ENCODE data around the gene ARHGAP36.

- TF ChIP-seq, protein P1, sequence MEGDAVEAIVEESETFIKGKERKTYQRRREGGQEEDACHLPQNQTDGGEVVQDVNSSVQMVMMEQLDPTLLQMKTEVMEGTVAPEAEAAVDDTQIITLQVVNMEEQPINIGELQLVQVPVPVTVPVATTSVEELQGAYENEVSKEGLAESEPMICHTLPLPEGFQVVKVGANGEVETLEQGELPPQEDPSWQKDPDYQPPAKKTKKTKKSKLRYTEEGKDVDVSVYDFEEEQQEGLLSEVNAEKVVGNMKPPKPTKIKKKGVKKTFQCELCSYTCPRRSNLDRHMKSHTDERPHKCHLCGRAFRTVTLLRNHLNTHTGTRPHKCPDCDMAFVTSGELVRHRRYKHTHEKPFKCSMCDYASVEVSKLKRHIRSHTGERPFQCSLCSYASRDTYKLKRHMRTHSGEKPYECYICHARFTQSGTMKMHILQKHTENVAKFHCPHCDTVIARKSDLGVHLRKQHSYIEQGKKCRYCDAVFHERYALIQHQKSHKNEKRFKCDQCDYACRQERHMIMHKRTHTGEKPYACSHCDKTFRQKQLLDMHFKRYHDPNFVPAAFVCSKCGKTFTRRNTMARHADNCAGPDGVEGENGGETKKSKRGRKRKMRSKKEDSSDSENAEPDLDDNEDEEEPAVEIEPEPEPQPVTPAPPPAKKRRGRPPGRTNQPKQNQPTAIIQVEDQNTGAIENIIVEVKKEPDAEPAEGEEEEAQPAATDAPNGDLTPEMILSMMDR (IDR thresholded peaks at IDR 0.05; ENCODE audit: insufficient read depth, low read length, poor library complexity, severe bottlenecking): no peak
- TF ChIP-seq EZH2phosphoT487 (conservative IDR thresholded peaks at IDR 0.05; ENCODE audit: low read length): no peak
Observed at GRCh38 chrX:131061306-131061705, 3.2 kb downstream of the ARHGAP36 start.
